Right lobe of liver (tissue), 6 donors: Measurements from ENCODE around the gene PTPN4. TPM values are rescaled to one million over a fixed set of nuclear protein-coding genes. Genes with fewer than 3 reads are reported as not detected.

Experiments
- ATAC-seq, 4 donors: fragments of 200-7000 bp; cut with Tn5 transposase; one replicate each; pipeline ENCODE4 v1.9.1; 2020; ENCODE audit warnings: mild to moderate bottlenecking in 4 of 4, moderate library complexity in 4 of 4
- DNase-seq, 3 donors: peaks; one replicate each; pipeline ENCODE4 v3.0.0-alpha.2; 2020
- H3K27ac ChIP-seq, 3 donors: fragments of 200-600 bp; one replicate each; pipeline ENCODE4 v1.8.0; 2022
- H3K27me3 ChIP-seq, 2 donors: fragments of 200-600 bp; one replicate each; pipeline ENCODE4 v1.8.0; 2022
- H3K36me3 ChIP-seq, 4 donors: fragments of 200-600 bp; sonication (generic) in 1 of 4; one replicate each; pipeline versions ENCODE4 v1.5.1 to v1.8.0; 2017 to 2022; ENCODE audit warnings: control low read depth in 1 of 4
- H3K4me1 ChIP-seq, 4 donors: fragments of 200-600 bp; sonication (generic) in 1 of 4; one replicate each; pipeline versions ENCODE4 v1.5.1 to v1.8.0; 2017 to 2022; ENCODE audit warnings: control low read depth in 1 of 4
- H3K4me3 ChIP-seq, 3 donors: fragments of 200-600 bp; one replicate each; pipeline ENCODE4 v1.8.0; 2022
- H3K9me3 ChIP-seq, 4 donors: fragments of 200-600 bp; sonication (generic) in 1 of 4; one replicate each; pipeline versions ENCODE4 v1.5.1 to v1.8.0; 2017 to 2022; ENCODE audit warnings: control low read depth in 1 of 4
- POLR2A ChIP-seq: fragments of 450-650 bp; IDR thresholded peaks from one replicate; pipeline ENCODE4 v1.6.1; 2017; ENCODE audit warnings: antibody characterized with exemption, mild to moderate bottlenecking
- WGBS: methylation state at CpG from one replicate; pipeline ENCODE4 v1.1.6; 2018; ENCODE audit warnings: low coverage, low lambda C conversion rate; ENCODE audit not compliant: insufficient coverage; ENCODE audit errors: missing lambda C conversion rate; 5-methylcytosine and 5-hydroxymethylcytosine counted together
- intact Hi-C, 2 donors: fragments of 100-400 bp; cut with DNase I; formaldehyde crosslinking; loops; one replicate each; pipeline versions ENCODE4 v1.11.2 to v1.14.1; 2022
- total RNA-seq, 6 experiments: library from RNA; depleted of rRNA in 2 of 6; stranded (reverse); fragments of >200 nt in 2 of 6; fragmentation: NEBNext Ultra II Directional in 3 of 6; extraction: Animal tissue kit (Norgen Biotek cat#: 25700) in 3 of 6; gene quantifications; one replicate each; pipeline versions ENCODE4 v1.1.0 to v1.2.4, GENCODE V29; 2016 to 2023
- TF ChIP-seq, protein P1 (sequence below), 4 donors: fragments of 200-600 bp in 3 of 4; fragments of 450-650 bp in 1 of 4; IDR thresholded peaks; one replicate each; pipeline versions ENCODE4 v1.5.1 to v1.8.0; 2016 to 2022; ENCODE audit warnings: antibody characterized with exemption in 4 of 4, mild to moderate bottlenecking in 2 of 4
- donor health status: DM: no; HTN: yes; CAD: no.
- donor health status: DM: no; HTN: no; CAD: no.
- donor health status: DM: no; HTN: no; CAD: no.
- donor health status: DM: no; HTN: yes; CAD: no.
- donor health status: DM: no; HTN: yes; CAD: no.

The PTPN4 gene
- total RNA-seq, 6 experiments from 2014 or later = 8.5 to 19.9 (median 14.8) TPM

DNA sequence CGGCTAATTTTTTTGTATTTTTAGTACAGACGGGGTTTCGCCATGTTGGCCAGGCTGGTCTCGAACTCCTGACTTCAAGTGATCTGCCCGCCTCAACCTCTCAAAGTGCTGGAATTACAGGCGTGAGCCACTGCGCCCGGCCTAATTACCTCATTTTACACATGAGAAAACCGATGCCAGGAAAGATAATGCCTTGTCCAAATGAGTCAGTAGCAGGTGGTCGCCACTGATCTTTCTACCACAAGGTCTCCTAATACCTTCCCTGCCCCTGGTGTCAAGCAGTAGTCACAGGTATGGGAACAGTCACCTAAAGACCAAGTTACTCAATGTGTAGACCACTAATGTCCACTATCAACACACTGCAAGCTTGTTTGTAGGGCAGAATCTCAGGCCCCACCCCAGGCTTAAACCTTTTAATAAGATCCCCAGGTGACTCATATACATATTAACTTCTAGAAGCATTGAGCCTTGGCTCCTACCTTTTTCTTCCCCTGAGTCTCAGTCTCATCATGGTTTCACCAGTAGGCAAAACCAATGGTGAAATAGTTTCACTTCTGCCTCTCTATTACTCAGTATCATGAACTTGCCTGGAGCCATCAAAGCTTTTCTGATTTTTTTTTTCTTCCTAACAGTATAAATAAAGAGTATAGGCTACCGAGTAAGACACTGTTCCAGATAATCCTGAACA, 246.3 kb downstream of the PTPN4 start:
- WGBS = 82% methylated on average over 7 of the region's 11 CpGs
- intact Hi-C loops = no loop called here

DNA sequence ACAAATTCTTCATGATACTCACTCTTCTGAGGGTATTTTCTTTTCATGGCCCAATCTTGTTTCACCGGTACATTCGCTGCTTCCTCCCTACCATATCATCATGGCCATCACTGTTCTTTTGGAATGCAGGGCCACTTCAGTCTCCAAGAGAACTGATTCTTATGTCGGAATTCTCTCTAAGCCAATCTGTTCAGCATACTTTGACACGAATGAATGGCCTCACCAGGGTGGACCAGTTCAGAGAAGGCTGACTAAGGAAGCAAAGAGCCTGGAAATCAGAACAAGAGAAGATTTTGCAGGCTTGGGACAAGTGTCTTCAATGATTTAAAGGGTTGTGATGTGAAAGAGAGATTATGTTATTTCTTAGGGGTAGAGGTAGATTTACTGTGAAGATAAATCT, 248.1 kb downstream of the PTPN4 start:
- Histone ChIP-seq H3K9me3 (no peaks in the 10 kb centered on the region), H3K27me3 (no peaks in the 10 kb centered on the region), H3K4me1 (no peaks in the 10 kb centered on the region), H3K36me3 (no peaks in the 10 kb centered on the region), H3K4me3 (no peak overlapping the region), H3K27ac (no peak overlapping the region)
- ATAC-seq (no peak), DNase-seq (no peak)
- WGBS = 91% methylated on average over 4 of the region's 4 CpGs
- no peak for TF ChIP-seq POLR2A
- TF ChIP-seq, protein P1, sequence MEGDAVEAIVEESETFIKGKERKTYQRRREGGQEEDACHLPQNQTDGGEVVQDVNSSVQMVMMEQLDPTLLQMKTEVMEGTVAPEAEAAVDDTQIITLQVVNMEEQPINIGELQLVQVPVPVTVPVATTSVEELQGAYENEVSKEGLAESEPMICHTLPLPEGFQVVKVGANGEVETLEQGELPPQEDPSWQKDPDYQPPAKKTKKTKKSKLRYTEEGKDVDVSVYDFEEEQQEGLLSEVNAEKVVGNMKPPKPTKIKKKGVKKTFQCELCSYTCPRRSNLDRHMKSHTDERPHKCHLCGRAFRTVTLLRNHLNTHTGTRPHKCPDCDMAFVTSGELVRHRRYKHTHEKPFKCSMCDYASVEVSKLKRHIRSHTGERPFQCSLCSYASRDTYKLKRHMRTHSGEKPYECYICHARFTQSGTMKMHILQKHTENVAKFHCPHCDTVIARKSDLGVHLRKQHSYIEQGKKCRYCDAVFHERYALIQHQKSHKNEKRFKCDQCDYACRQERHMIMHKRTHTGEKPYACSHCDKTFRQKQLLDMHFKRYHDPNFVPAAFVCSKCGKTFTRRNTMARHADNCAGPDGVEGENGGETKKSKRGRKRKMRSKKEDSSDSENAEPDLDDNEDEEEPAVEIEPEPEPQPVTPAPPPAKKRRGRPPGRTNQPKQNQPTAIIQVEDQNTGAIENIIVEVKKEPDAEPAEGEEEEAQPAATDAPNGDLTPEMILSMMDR (IDR thresholded peaks at IDR 0.05) = no peak
- intact Hi-C loops = no loop called here

More for the DNA sequence above, 246.3 kb downstream of the PTPN4 start:
- Histone ChIP-seq H3K9me3 (no peaks in the 10 kb centered on the region), H3K27ac (no peak overlapping the region), H3K4me3 (no peak overlapping the region), H3K4me1 (no peaks in the 10 kb centered on the region), H3K36me3 (no peaks in the 10 kb centered on the region), H3K27me3 (no peaks in the 10 kb centered on the region)
- ATAC-seq (no peak), DNase-seq (no peak)
- TF ChIP-seq, protein P1 (IDR thresholded peaks at IDR 0.05) = no peak
- no peak for TF ChIP-seq POLR2A

DNA sequence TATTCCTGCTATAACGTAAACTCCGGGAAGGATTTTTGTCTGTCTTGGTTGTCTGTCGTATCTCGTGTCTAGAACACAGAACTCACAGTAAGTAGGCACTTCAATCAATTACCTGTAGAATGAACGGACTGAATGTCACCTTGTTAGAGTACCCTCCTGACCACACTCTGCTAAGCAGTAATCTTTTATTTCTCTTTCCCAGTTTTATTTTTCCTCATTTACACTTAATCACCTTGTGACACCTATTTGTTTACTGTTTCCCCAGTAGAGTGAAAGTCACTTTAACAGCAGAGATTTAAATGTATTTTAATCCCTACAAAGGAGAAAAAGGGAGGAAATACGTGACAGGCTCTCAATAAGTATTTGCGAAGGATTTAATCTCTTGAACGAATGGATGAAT, 252.6 kb downstream of the PTPN4 start:
- WGBS = 18% methylated on average over 8 of the region's 8 CpGs
- ATAC-seq = no peak
- Histone ChIP-seq H3K4me1 (peaks cover 0 to 6% (median 0%) of the 10 kb centered on the region in 4 donors), H3K36me3 (no peaks in the 10 kb centered on the region), H3K27me3 (no peaks in the 10 kb centered on the region), H3K9me3 (no peaks in the 10 kb centered on the region), H3K4me3 (peak overlapping the region; percentile 72 to 97 (median 77)), H3K27ac (peak overlapping the region; percentile 50 to 96 (median 95))
- no peak for TF ChIP-seq POLR2A
- TF ChIP-seq, protein P1 (IDR thresholded peaks at IDR 0.05) = peak in 1 of 4 donors; percentile 8
- DNase-seq = no peak
- intact Hi-C loops = no loop called here

DNA sequence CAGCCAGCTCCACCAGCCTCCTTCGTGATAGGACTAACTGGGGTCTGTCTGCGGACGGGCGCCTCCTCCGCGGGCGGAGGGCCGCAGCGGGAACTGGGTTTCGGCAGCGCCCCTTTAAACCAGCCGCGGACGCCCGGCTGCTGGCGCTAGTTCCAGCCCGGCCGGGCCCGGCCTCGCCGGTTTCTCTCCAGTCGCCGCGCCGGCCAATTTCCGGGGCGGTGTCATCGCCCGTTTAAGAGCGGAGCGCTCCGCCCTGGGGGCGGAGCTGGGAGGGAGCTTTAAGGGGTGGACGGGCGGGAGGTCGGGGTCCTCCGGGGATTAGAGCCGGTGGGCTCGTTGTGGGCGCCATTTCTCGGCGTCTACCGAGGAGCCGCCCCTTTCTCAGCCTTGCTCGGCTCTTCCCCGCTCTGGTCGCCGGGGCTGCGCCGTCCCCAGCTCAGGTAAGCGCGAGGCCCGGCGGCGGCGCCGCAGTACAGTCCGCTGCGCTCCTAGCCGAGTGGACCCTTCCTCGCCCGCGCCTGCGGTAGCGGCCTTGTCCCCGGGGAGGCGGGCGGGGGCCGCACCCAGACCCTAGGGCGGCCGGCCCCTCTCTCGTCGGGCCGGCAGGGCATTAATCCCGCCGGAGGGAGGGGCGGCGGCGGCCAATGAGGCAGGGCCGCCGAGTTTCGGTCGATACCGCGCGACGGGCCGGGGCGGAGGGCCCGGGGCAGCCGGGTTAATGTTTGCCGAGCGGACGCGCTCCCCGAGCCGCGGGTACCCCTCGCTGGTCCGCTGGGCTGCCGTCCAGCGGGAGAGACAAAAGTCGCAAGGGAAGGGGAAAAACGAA, 253.3 kb downstream of the PTPN4 start, which contains the start of gene EPB41L5:
Gene EPB41L5 (plus strand): TSS at position 307 of the 826 bp plus-strand sequence. CDS start 6,008 bp downstream, outside the sequence.
- TF ChIP-seq, protein P1 (IDR thresholded peaks at IDR 0.05) = no peak
- peak; percentile 94 for TF ChIP-seq POLR2A
- no peaks in the 10 kb centered on the region for H3K9me3 ChIP-seq
- DNase-seq (peak; percentile 95 to 97 (median 95)), ATAC-seq (peak; percentile 89 to 94 (median 92))
- WGBS = 0% methylated on average over 20 of the region's 104 CpGs
- H3K4me3 ChIP-seq = peak within 1 kb of the TSS; percentile 72 to 97 (median 77)
- H3K27me3 ChIP-seq = no peaks in the 10 kb centered on the region
- H3K36me3 ChIP-seq = no peaks in the 10 kb centered on the region
- peaks cover 0 to 10% (median 0%) of the 10 kb centered on the region in 4 donors for H3K4me1 ChIP-seq
- intact Hi-C loops = no loop called here
- H3K27ac ChIP-seq = peak within 1 kb of the TSS; percentile 87 to 96 (median 95)
